ENCODE measurements around the gene PLXND1.

Gene PLXND1

DNA sequence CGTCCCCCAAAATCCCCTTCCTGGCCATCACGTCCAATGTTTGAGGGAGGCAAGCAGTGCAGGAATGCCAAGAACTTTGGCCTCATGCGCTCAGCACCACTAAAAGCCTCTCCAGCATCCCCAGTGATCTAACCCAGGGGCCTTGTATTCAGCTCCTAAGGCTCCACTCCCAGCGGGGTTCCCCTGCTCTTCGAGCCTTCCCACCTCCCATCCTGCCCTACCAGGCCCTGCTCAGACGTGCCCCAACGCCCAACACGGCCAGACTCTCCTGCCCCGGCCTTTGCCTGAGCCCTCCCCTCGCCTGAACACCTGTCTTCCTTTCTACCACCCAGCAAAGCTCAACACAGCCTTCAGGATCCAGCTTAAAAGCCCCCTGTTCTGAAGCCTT is 30.5 kb downstream of the PLXND1 start:
- TF ChIP-seq CTCF (IDR thresholded peaks at IDR 0.05; ENCODE audit: control extremely low read depth, extremely low read depth, low read depth, missing control alignments): no peak
- ChIA-PET CTCF (interaction anchor here (0.8 to 2.1 kb wide), 2 partner anchors 10 to 52 kb away, joined by 3 to 8 read pairs; no protein-coding TSS in a partner anchor), POLR2A (no interaction called here)
- DNase-seq (ENCODE audit: extremely low spot score): no peak

GRCh38 chr3:129575233-129575996 is 31.1 kb downstream of the PLXND1 start:
- ChIA-PET POLR2A (no interaction called here), CTCF (interaction anchor here (0.8 to 2.1 kb wide), 2 partner anchors 9 to 52 kb away, joined by 3 to 8 read pairs; no protein-coding TSS in a partner anchor)
- no peak for DNase-seq (ENCODE audit: extremely low spot score)
- TF ChIP-seq CTCF (IDR thresholded peaks at IDR 0.05; ENCODE audit: control extremely low read depth, extremely low read depth, low read depth, missing control alignments): no peak

GRCh38 chr3:129574206-129574605 is 32.3 kb downstream of the PLXND1 start:
- TF ChIP-seq CTCF (IDR thresholded peaks at IDR 0.05; ENCODE audit: control extremely low read depth, extremely low read depth, low read depth, missing control alignments): no peak
- POLR2A ChIA-PET: no interaction called here
- DNase-seq (ENCODE audit: extremely low spot score): no peak
- CTCF ChIA-PET: no interaction called here

DNA sequence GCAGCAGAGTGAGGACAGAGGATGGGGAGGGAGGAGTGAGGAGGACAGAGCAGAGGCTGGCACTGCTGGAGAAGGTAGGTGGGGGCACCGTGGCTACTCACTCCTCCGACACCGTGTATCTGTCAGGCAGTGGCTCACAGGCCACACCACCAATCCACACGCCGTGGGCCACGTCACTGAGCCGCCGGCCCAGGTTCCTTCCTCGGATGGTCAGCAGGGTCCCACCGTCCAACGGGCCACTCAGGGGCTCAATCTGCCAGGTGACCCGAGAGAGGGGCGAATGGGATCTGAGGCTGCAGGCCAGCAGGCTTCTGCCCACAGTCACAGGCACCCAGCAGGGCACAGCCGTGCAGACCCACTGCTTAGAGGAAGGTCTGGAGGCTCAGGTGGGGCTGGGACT is 33.0 kb downstream of the PLXND1 start:
- CTCF ChIA-PET: no interaction called here
- TF ChIP-seq CTCF (IDR thresholded peaks at IDR 0.05; ENCODE audit: control extremely low read depth, extremely low read depth, low read depth, missing control alignments): no peak
- DNase-seq (ENCODE audit: extremely low spot score): no peak
- POLR2A ChIA-PET: no interaction called here

- POLR2A ChIA-PET: no interaction called here
- no peak for DNase-seq (ENCODE audit: extremely low spot score)
- no peak for TF ChIP-seq CTCF (IDR thresholded peaks at IDR 0.05; ENCODE audit: control extremely low read depth, extremely low read depth, low read depth, missing control alignments)
- CTCF ChIA-PET: no interaction called here
These were observed 33.9 kb downstream of the PLXND1 start for GRCh38 chr3:129572603-129573002.

DNA sequence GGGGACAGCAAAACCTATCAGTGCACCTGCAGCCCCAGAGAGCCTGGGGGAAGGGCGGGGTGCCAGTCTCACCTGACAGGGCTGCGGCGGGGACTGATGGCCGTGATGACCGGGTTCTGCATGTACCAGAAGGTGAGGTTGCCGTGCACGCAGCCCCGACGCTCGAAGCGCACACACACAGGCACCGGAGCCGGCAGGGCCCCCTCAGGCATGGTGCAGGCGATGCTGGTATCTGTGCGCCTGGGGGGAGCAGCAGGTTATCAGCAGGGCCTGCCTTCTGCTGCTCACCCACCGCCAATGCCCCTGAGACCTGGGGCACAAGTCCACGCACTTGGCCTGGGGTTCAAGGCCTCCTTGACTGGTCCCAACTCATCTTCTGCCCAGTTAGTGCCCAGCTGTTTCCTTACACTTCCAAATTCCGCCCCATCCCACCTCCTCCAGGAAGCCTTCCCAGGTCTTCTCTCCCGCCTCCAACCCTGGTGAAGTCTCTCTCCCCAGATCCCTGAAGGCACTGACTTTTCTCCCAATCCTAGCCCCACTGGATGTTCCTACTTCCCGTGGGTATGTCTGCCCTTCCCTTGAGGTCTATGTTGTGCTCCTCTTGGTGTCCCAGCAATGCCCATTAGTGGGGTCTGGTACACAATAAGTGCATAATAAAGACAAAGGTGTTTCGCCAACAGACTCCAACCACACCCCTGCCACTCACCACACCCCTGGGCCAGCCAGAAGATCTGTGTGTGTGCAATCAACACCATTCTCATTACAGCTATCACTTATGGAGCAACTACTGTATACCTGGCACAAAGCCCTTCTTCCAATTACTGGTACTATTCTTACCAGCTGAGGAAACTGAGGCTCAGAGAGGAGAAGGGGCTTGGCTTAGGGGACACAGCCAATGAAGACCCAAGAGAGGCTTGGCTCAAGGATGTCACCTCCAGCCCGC is 34.6 kb downstream of the PLXND1 start:
- no peak for TF ChIP-seq CTCF (IDR thresholded peaks at IDR 0.05; ENCODE audit: control extremely low read depth, extremely low read depth, low read depth, missing control alignments)
- ChIA-PET POLR2A (no interaction called here), CTCF (no interaction called here)
- no peak for DNase-seq (ENCODE audit: extremely low spot score)
